ENCODE data around the gene MAP2K7.
"Not testable (repeated sequence)": the region's sequence is repeated elsewhere in the genome, so short reads cannot be mapped to it uniquely, and the experiment has no call there.

MAP2K7 gene

GRCh38 chr19:7920519-7921301, 17.0 kb downstream of the MAP2K7 start:
- DNase-seq (ENCODE audit: low read depth): peak; percentile 99

- no peak for DNase-seq (ENCODE audit: low read depth)
Observed at GRCh38 chr19:7921302-7921966, 17.8 kb downstream of the MAP2K7 start.

DNA sequence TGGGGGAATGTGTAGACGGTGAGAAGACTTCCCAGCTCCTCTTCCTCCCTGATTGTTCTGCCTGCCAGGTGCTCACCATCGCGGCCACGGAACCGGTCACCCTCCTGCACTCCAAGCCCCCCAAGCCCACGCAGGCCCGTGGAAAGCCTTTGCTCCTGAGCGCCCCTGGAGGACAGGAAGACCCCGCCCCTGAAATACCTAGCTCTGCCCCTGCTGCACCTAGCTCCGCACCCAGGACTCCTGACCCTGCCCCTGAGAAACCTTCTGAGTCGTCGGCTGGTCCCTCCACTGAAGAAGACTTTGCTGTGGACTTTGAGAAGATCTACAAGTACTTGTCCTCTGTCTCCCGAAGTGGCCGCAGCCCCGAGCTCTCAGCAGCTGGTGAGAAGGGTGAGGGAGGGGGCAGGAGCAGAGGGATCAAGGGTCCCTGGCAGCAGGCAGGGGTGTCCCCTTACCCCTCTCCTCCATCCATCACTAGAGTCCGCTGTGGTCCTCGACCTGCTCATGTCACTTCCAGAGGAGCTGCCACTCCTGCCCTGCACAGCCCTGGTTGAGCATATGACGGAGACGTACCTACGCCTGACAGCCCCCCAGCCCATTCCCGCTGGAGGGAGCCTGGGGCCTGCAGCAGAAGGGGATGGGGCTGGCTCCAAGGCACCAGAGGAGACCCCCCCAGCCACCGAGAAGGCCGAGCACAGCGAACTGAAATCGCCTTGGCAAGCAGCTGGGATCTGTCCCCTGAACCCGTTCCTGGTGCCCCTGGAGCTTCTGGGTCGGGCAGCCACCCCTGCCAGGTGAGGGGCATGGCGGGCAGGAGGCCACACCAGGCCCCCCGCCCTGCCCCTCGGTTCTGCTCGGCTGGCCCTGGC, 18.5 kb downstream of the MAP2K7 start:
- no peak for DNase-seq (ENCODE audit: low read depth)

DNA sequence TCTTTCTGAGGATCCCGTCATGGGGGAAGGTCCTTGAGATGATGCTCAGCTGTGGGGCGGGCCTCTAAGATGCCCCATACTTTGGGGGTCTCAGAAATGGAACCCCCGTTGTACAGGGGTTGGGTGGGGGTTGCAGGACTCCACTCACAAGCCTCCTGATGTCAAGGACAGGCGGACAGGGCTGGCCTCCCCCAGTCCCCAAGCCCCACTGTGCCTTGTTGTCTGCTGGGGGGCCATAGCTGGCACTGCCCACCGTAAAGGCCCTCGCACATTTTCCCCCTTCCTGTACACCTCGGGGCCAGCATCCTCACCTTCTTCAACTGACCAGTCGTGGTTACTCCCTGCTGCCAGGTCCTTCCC, 19.1 kb downstream of the MAP2K7 start:
- DNase-seq (ENCODE audit: low read depth): no peak

- DNase-seq (ENCODE audit: low read depth): no peak
Observed at GRCh38 chr19:7923295-7924191, 19.9 kb downstream of the MAP2K7 start.

- DNase-seq (ENCODE audit: low read depth): no peak
Observed at GRCh38 chr19:7924241-7924640, 20.6 kb downstream of the MAP2K7 start.

- DNase-seq (ENCODE audit: low read depth): no peak
Observed at GRCh38 chr19:7924651-7925170, 21.0 kb downstream of the MAP2K7 start.

GRCh38 chr19:7925171-7925851, 21.6 kb downstream of the MAP2K7 start:
- peak; percentile 56 for DNase-seq (ENCODE audit: low read depth)

DNA sequence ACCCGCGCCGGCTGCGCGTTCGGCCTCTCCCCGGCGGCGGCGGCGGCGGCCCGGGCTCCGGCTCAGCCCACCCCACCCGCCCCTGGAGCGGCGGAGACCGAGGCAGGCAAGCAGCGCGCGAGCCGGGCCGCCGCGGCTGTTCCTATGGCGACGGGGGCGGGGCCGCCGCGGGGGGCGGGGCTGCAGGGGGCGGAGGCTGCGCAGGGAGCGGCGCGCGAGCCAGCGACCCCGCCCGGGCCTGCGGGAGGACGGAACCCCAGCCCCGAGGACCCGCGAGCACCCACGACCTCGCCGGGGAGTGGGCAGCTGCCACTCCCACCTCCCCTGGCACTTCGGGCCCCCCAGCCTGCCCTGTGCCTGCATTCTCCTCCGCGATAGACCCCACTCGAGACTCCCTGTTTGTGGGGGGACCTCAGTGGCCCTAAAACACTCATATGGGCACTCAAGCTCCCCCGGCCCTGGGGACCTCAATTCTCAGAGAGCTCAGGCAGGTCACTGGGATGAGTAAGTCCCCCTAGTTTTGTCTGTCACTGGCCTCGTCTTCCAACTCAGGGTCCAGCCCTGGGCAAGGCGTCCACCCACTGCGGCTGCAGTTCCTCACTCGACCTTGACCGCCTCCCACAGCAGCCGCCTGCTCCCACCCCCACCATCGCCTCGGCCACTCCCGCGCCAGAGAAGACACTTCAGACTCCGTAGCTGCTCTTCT, 22.5 kb downstream of the MAP2K7 start, which contains the start of gene CTXN1:
CTXN1 (minus strand) TSS at position 115 of the 706 bp plus-strand sequence. CDS start 597 bp downstream, outside the sequence.
- peak; percentile 79 for DNase-seq (ENCODE audit: low read depth)

DNA sequence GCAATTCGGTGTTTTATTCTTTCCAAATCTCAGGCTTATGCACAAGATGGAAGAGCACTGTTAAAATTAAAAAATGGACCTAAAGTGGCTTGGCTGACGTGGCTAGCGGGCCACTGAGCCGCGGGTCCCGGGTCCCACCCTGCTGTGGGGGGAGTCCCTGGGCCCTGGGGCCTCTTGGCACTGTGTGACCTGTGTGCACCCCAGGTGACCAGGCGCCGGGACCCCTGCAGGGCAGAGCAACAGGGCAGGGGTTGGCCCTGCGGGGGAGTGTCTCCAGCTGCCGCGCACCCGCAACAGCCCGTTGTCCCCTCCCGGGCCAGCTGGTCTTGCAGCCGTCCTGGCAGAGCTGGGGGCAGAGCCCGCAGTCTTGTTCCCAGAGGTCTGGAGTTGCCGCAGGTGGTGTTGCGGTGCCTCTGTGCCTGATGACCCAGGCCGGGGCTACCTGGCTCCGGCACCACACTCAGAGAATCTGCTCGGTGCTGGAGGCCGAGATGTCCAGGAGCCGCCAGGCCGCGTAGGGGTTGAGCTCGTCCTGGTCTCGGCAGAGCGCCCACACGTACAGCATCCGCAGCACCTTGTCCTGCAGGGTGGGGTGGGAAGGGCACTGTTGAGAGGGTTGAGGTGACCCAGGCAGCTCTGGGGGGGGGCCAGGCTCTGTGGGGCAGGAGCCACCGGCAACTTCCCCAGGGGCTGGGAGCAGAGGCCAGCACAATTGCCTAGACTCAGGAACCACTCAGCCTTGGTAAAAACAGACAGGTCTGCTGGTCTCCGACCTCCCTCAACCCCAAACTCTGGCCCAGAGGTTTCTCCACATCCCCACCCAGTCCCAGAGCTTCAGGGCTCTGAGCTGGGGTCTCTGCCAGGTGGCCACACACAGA, 23.3 kb downstream of the MAP2K7 start:
- DNase-seq (ENCODE audit: low read depth): no peak

DNA sequence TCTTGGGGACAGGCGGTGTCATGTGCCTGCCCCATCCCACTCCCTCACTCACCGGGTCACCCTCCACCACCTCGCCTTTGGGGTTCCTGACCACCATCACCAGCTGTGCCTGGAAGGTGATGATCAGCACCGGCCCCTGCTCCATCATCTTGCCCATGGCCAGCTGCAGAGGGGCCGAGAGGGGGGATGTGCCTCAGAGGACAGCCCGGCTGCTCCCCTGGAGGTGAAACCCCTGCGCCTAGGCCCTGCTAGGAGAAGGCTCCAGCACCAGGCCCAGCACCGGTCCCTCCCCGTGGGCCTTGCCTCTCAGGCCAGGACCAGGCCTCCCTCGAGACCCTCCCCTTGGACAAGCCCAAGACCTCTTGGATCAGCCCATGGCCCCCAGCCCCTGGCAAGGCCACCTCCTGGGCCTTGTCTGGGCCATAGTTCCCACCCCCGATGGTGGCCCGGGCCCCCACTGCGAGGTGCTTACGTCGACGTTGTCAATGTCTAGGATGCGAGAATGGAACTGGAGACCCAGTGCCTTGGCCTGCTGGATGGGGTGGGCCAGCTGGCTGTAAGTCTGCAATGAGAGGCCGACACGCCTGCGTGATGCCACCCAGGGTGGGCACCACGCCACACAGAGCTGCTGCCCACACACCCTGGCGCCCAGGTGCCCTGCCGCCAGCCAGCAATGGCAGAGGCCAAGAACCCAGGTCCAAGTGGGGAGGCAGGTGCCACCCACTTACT, 24.1 kb downstream of the MAP2K7 start:
- DNase-seq (ENCODE audit: low read depth): no peak

DNA sequence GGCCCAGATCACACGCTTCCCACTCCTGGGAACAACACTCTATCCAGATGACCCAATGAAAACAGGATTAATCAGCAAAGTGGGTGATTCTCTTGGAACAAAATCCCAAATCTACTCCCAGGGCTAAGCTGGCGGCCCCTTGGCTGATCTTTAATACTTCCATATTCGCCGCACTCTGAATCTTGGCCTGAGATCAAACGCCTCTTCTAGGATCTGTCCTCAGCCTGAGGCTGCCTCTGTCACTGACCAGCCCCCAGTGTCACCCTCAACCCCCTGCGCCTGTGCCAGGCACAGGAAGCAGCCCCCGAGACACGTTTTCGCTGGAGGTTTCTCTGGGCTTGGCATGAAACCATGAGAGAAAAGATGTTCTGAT, 24.6 kb downstream of the MAP2K7 start:
- no peak for DNase-seq (ENCODE audit: low read depth)

- DNase-seq (ENCODE audit: low read depth): no peak
Observed at GRCh38 chr19:7928741-7929701, 25.3 kb downstream of the MAP2K7 start.

GRCh38 chr19:7930030-7930429, 26.4 kb downstream of the MAP2K7 start:
- DNase-seq (ENCODE audit: low read depth): not testable (repeated sequence)

- no peak for DNase-seq (ENCODE audit: low read depth)
Observed at GRCh38 chr19:7930765-7931164, 27.1 kb downstream of the MAP2K7 start.

- no peak for DNase-seq (ENCODE audit: low read depth)
Observed at GRCh38 chr19:7931221-7932061, 27.8 kb downstream of the MAP2K7 start.

Data from stimulated activated CD8-positive, alpha-beta memory T cell treated with anti-CD3 and anti-CD28 coated beads, Interleukin-15, amount 100 ng/mL, for 24 hours (primary cell).